Measurements from ENCODE around the gene CD99. TPM values are rescaled to one million over a fixed set of nuclear protein-coding genes. Genes with fewer than 3 reads are reported as not detected.

The CD99 gene
- total and polyA plus RNA-seq, 8 donors = 72.9 to 220 (median 128) TPM

DNA sequence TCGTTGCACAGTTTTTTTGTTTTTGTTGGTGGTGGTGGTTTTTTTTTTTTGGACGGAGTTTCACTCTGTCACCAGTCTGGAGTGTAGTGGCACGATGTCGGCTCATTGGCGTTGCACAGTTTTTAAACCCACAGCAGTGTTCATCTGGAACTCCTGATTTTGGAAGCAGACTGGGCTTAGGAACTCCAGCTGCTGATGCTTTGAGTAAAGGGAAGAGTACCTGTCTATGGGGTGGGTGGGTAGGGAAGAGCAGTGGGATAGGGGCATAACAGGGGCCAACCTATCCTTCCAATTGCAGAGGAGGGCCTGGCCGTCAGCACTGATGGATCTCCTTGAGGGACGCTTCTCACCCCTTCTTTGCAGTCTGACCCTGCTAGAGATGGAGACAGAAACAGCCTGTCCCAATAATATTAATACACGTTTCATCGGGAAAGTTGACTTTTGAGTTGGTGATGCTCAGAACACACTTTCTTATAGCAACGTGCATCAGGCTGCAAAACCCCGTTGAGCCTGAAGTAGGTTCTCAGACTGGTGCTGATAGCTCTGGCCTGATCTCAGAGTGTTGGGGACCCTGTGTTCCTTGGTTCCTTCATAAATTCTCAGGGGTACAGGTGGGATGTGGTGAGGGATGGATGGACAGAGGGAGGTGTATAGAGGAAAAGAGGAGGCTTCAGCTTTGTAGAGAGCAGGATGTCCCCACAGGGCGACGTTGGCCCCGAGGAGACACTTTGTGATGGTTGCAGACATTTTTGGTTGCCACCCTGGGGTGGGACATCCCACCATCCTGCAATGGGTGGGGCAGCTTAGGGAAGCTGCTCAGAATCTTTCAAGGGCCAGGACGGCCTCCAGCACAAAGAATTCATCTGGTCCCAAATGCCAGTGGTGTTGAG is 2.3 kb downstream of the CD99 start:
- no peak for TF ChIP-seq POLR2A (IDR thresholded peaks at IDR 0.05)
- no peak for TF ChIP-seq EP300 (IDR thresholded peaks at IDR 0.05)
- no peak for TF ChIP-seq POLR2AphosphoS5 (IDR thresholded peaks at IDR 0.05)
- TF ChIP-seq CTCF (IDR thresholded peaks at IDR 0.05) = no peak
- Histone ChIP-seq H3K4me1 (peaks cover 48 to 71% (median 66%) of the 10 kb centered on the region in 4 donors), H3K4me3 (peak overlapping the region; percentile 76 to 98 (median 92)), H3K27me3 (no peaks in the 10 kb centered on the region), H3K9me3 (no peaks in the 10 kb centered on the region), H3K27ac (peak overlapping the region in 4 of 5 donors; percentile 80 to 90 (median 88)), H3K36me3 (no peaks in the 10 kb centered on the region)
- intact Hi-C loops (cut with DNase I; ENCODE audit: low total_unique reads) = no loop called here
- 62 to 78% (median 71%) methylated on average over 15 of the region's 15 CpGs for WGBS, 5 donors
- no peak for DNase-seq

DNA sequence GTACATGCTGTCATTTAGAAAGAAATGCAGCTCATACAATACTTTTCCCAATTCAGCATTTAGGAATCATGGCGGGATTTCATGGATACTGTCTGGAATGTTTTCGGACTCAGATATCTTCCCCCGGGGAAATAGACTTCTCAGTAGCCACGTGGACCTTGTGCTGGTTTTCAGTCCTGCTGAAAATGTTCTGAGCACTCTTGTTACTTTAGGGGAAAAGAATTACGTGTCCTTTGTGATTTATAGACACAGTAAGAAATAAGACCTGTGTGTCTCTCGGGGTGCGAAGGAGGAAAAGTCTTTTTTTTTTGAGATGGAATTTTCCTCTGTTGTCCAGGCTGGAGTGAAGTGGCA is 3.8 kb downstream of the CD99 start:
- no peak for DNase-seq
- intact Hi-C loops (cut with DNase I; ENCODE audit: low total_unique reads) = no loop called here
- peak overlapping the region in 4 of 5 donors; percentile 55 to 90 (median 88) for H3K27ac ChIP-seq
- H3K27me3 ChIP-seq = no peaks in the 10 kb centered on the region
- H3K36me3 ChIP-seq = peaks cover 0 to 9% (median under 1%) of the 10 kb centered on the region in 4 donors
- 75 to 92% (median 84%) methylated on average over 7 of the region's 7 CpGs for WGBS, 5 donors
- TF ChIP-seq CTCF (IDR thresholded peaks at IDR 0.05) (no peak), POLR2A (IDR thresholded peaks at IDR 0.05) (no peak), POLR2AphosphoS5 (IDR thresholded peaks at IDR 0.05) (no peak), EP300 (IDR thresholded peaks at IDR 0.05) (no peak)
- H3K4me3 ChIP-seq = no peak overlapping the region
- no peaks in the 10 kb centered on the region for H3K9me3 ChIP-seq
- H3K4me1 ChIP-seq = peaks cover 53 to 84% (median 73%) of the 10 kb centered on the region in 4 donors

- peak overlapping the region in 4 of 5 donors; percentile 38 to 90 (median 50) for H3K27ac ChIP-seq
- no peaks in the 10 kb centered on the region for H3K27me3 ChIP-seq
- no peaks in the 10 kb centered on the region for H3K9me3 ChIP-seq
- no peak overlapping the region for H3K4me3 ChIP-seq
- TF ChIP-seq EP300 (IDR thresholded peaks at IDR 0.05) = no peak
- TF ChIP-seq POLR2A (IDR thresholded peaks at IDR 0.05) = no peak
- peak in 1 of 3 donors; percentile 53 for TF ChIP-seq POLR2AphosphoS5 (IDR thresholded peaks at IDR 0.05)
- 48 to 71% (median 60%) methylated on average over 8 of the region's 8 CpGs for WGBS, 5 donors
- DNase-seq = peak in 1 of 2 donors; percentile 49
- intact Hi-C loops (cut with DNase I; ENCODE audit: low total_unique reads) = no loop called here
- peaks cover 0 to 12% (median 3%) of the 10 kb centered on the region in 4 donors for H3K36me3 ChIP-seq
- peaks cover 45 to 90% (median 79%) of the 10 kb centered on the region in 4 donors for H3K4me1 ChIP-seq
These were observed 5.7 kb downstream of the CD99 start for GRCh38 chrX:2696698-2697215.

DNA sequence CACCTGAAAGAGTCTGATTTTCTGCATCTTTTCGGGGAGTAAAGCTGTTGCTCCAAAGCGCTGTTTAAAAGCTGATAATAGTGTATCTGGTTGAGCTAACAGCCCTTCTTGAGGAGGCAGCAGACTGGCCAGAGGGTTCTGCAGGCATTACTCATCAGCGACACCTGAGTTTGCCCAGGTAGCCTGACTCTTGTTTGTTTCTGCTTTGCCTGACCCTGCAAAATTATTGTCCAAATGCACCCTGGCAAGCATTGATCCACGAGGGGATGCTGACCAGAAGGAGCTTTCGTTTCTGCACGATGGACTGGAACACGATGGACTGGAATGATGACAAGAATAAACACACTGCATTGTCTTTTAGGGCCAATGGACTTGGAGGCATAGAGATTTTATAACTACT is 6.2 kb downstream of the CD99 start:
- peak overlapping the region in 1 of 4 donors; percentile 21 for H3K4me3 ChIP-seq
- H3K27me3 ChIP-seq = no peaks in the 10 kb centered on the region
- H3K9me3 ChIP-seq = no peaks in the 10 kb centered on the region
- intact Hi-C loops (cut with DNase I; ENCODE audit: low total_unique reads) = no loop called here
- WGBS, 5 donors = 52 to 67% (median 56%) methylated on average over 7 of the region's 7 CpGs
- H3K36me3 ChIP-seq = peaks cover 0 to 12% (median 3%) of the 10 kb centered on the region in 4 donors
- DNase-seq = no peak
- TF ChIP-seq EP300 (IDR thresholded peaks at IDR 0.05) (no peak), POLR2AphosphoS5 (IDR thresholded peaks at IDR 0.05) (no peak), CTCF (IDR thresholded peaks at IDR 0.05) (no peak), POLR2A (IDR thresholded peaks at IDR 0.05) (no peak)
- peak overlapping the region in 4 of 5 donors; percentile 38 to 90 (median 50) for H3K27ac ChIP-seq
- H3K4me1 ChIP-seq = peaks cover 46 to 96% (median 85%) of the 10 kb centered on the region in 4 donors
